Diencephalon (tissue), 1 donor: ENCODE data around the gene KCNK2. TPM values are rescaled to one million over a fixed set of nuclear protein-coding genes. Genes with fewer than 3 reads are reported as not detected.

Experiments used
- total RNA-seq: library from RNA; depleted of rRNA; stranded (reverse); fragments of >200 nt; gene quantifications from one replicate; pipeline ENCODE4 v1.2.3, GENCODE V29; 2014

KCNK2 gene
- total RNA-seq = 34.8 TPM

GRCh38 chr1:215082532-215083382 lies at the start of gene KCNK2:
TSS of gene KCNK2 (plus strand) at chr1:215082737. CDS start at chr1:215083386, 649 bp downstream.

